Gastroesophageal sphincter (tissue), 4 donors: Measurements from ENCODE around the gene LTBP1. TPM values are rescaled to one million over a fixed set of nuclear protein-coding genes. Genes with fewer than 3 reads are reported as not detected.

ENCODE experiments used
- ATAC-seq: fragments of 150-250 bp; one replicate; pipeline ENCODE4 v1.9.1; 2016; ENCODE audit warnings: mild to moderate bottlenecking, moderate library complexity
- H3K27ac ChIP-seq, 4 donors: fragments of 200-600 bp; sonication (generic) in 3 of 4; 1 replicate in 3 of 4; 2 replicates in 1 of 4; pipeline ENCODE4 v1.5.1; 2016 to 2019
- H3K27me3 ChIP-seq: fragments of 200-600 bp; sonication (generic); one replicate; pipeline ENCODE4 v1.5.1; 2019
- H3K36me3 ChIP-seq, 2 donors: fragments of 200-600 bp; sonication (generic); one replicate each; pipeline ENCODE4 v1.5.1; 2019; ENCODE audit warnings: control low read depth in 1 of 2
- H3K4me1 ChIP-seq, 3 donors: fragments of 200-600 bp; sonication (generic); 1 replicate in 2 of 3; 2 replicates in 1 of 3; pipeline ENCODE4 v1.5.1; 2016 to 2019; ENCODE audit warnings: control low read depth in 2 of 3
- H3K4me3 ChIP-seq, 2 donors: fragments of 200-600 bp; sonication (generic); one replicate each; pipeline ENCODE4 v1.5.1; 2019; ENCODE audit warnings: mild to moderate bottlenecking in 1 of 2, moderate library complexity in 1 of 2
- H3K9me3 ChIP-seq, 3 donors: fragments of 200-600 bp; sonication (generic); one replicate each; pipeline ENCODE4 v1.5.1; 2017 to 2019; ENCODE audit warnings: control low read depth in 2 of 3
- CTCF ChIP-seq, 4 experiments: fragments of 200-600 bp in 2 of 4; fragments of 450-650 bp in 2 of 4; sonication (generic) in 1 of 4; IDR thresholded peaks; one replicate each; pipeline ENCODE4 v1.5.1; 2017 to 2019; ENCODE audit warnings: antibody characterized with exemption in 4 of 4, mild to moderate bottlenecking in 2 of 4, moderate library complexity in 2 of 4
- EP300 ChIP-seq: sonication (generic); formaldehyde crosslinking; IDR thresholded peaks from one replicate; pipeline ENCODE4 v1.6.1; 2017; ENCODE audit warnings: antibody characterized with exemption, mild to moderate bottlenecking
- POLR2A ChIP-seq, 2 donors: fragments of 450-650 bp; IDR thresholded peaks; one replicate each; pipeline ENCODE4 v1.6.1; 2017; ENCODE audit warnings: antibody characterized with exemption in 2 of 2, mild to moderate bottlenecking in 2 of 2, moderate library complexity in 1 of 2
- POLR2AphosphoS5 ChIP-seq: sonication (generic); formaldehyde crosslinking; IDR thresholded peaks from one replicate; pipeline ENCODE4 v1.6.1; 2017; ENCODE audit warnings: antibody characterized with exemption
- WGBS, 2 donors: methylation state at CpG; one replicate each; pipeline ENCODE4 v1.1.5; 2018; ENCODE audit warnings: low coverage in 1 of 2; 5-methylcytosine and 5-hydroxymethylcytosine counted together
- total RNA-seq, 4 donors: library from RNA; depleted of rRNA; stranded (reverse); fragments of >200 nt; gene quantifications; one replicate each; pipeline ENCODE4 v1.1.0, GENCODE V29; 2016

LTBP1 gene
- total RNA-seq, 4 donors from 2014 or later = 238 to 493 (median 378) TPM

- no peak overlapping the region for H3K4me3 ChIP-seq
- H3K4me1 ChIP-seq = peaks cover 0 to 14% (median 0%) of the 10 kb centered on the region in 3 donors
- no peaks in the 10 kb centered on the region for H3K36me3 ChIP-seq
- 50 to 68% methylated on average over 1 of the region's 1 CpG for WGBS, 2 donors
- no peaks in the 10 kb centered on the region for H3K27me3 ChIP-seq
- TF ChIP-seq POLR2A (IDR thresholded peaks at IDR 0.05) (no peak), CTCF (IDR thresholded peaks at IDR 0.05) (no peak), EP300 (no peak), POLR2AphosphoS5 (no peak)
- ATAC-seq = no peak
- H3K27ac ChIP-seq = no peak overlapping the region
- H3K9me3 ChIP-seq = no peaks in the 10 kb centered on the region
These were observed 169.0 kb downstream of the LTBP1 start for GRCh38 chr2:33115728-33116127.

- Histone ChIP-seq H3K9me3 (no peaks in the 10 kb centered on the region), H3K27me3 (no peaks in the 10 kb centered on the region), H3K27ac (no peak overlapping the region), H3K4me3 (no peak overlapping the region), H3K36me3 (no peaks in the 10 kb centered on the region), H3K4me1 (peaks cover 0 to 5% (median 0%) of the 10 kb centered on the region in 3 donors)
- no peak for ATAC-seq
- TF ChIP-seq POLR2AphosphoS5 (no peak), POLR2A (IDR thresholded peaks at IDR 0.05) (no peak), CTCF (IDR thresholded peaks at IDR 0.05) (no peak), EP300 (no peak)
- WGBS, 2 donors = 55 to 75% methylated on average over 2 to 3 of the region's 4 CpGs
These were observed 170.0 kb downstream of the LTBP1 start for GRCh38 chr2:33116799-33117198.

- ATAC-seq = no peak
- Histone ChIP-seq H3K27me3 (no peaks in the 10 kb centered on the region), H3K9me3 (no peaks in the 10 kb centered on the region), H3K4me1 (peaks cover 0 to 5% (median 0%) of the 10 kb centered on the region in 3 donors), H3K27ac (no peak overlapping the region), H3K36me3 (no peaks in the 10 kb centered on the region), H3K4me3 (no peak overlapping the region)
- TF ChIP-seq CTCF (IDR thresholded peaks at IDR 0.05) = no peak
- TF ChIP-seq POLR2A (IDR thresholded peaks at IDR 0.05) = no peak
- no peak for TF ChIP-seq EP300
- TF ChIP-seq POLR2AphosphoS5 = no peak
- 88 to 97% methylated on average over 6 of the region's 6 CpGs for WGBS, 2 donors
These were observed 171.9 kb downstream of the LTBP1 start for GRCh38 chr2:33118651-33119050.

- Histone ChIP-seq H3K27me3 (no peaks in the 10 kb centered on the region), H3K4me3 (no peak overlapping the region), H3K27ac (no peak overlapping the region), H3K9me3 (no peaks in the 10 kb centered on the region), H3K4me1 (peaks cover 0 to 5% (median 0%) of the 10 kb centered on the region in 3 donors), H3K36me3 (no peaks in the 10 kb centered on the region)
- no peak for ATAC-seq
- WGBS, 2 donors = 88 to 94% methylated on average over 10 of the region's 10 CpGs
- TF ChIP-seq CTCF (IDR thresholded peaks at IDR 0.05) (no peak), EP300 (no peak), POLR2A (IDR thresholded peaks at IDR 0.05) (no peak), POLR2AphosphoS5 (no peak)
These were observed 174.7 kb downstream of the LTBP1 start for GRCh38 chr2:33121416-33121815.

GRCh38 chr2:33121925-33122324 lies 175.2 kb downstream of the LTBP1 start:
- WGBS, 2 donors = 93 to 98% methylated on average over 3 to 8 of the region's 10 CpGs
- H3K4me3 ChIP-seq = no peak overlapping the region
- H3K27me3 ChIP-seq = no peaks in the 10 kb centered on the region
- H3K9me3 ChIP-seq = no peaks in the 10 kb centered on the region
- no peak for TF ChIP-seq CTCF (IDR thresholded peaks at IDR 0.05)
- no peak for TF ChIP-seq EP300
- TF ChIP-seq POLR2A (IDR thresholded peaks at IDR 0.05) = no peak
- TF ChIP-seq POLR2AphosphoS5 = no peak
- H3K36me3 ChIP-seq = no peaks in the 10 kb centered on the region
- ATAC-seq = no peak
- peaks cover 0 to 1% (median 0%) of the 10 kb centered on the region in 3 donors for H3K4me1 ChIP-seq
- no peak overlapping the region for H3K27ac ChIP-seq
